OCI-LY1 (cell line): ENCODE results near the gene ENDOV.

Experiments
- H2AFZ ChIP-seq: fragments of 200-600 bp; sonication (generic), shearing (Covaris generic); 2 replicates; pipeline ENCODE4 v1.6.0; 2014; ENCODE audit warnings: antibody characterized with exemption, mild to moderate bottlenecking, low read length
- H3F3A ChIP-seq: fragments of 200-600 bp; sonication (generic), shearing (Covaris generic); 2 replicates; pipeline ENCODE4 v1.6.0; 2014; ENCODE audit warnings: mild to moderate bottlenecking, antibody characterized with exemption, low read length, moderate library complexity; ENCODE audit not compliant: insufficient read depth
- H3K27ac ChIP-seq: fragments of 200-600 bp; sonication (generic); 2 replicates; pipeline ENCODE4 v1.5.1; 2014; ENCODE audit warnings: low read length, mixed run types, mild to moderate bottlenecking, low read depth; ENCODE audit not compliant: poor library complexity, severe bottlenecking
- H3K27me3 ChIP-seq: fragments of 200-600 bp; sonication (generic); 2 replicates; pipeline ENCODE4 v1.6.0; 2014; ENCODE audit warnings: antibody characterized with exemption, mild to moderate bottlenecking, low read length, moderate library complexity; ENCODE audit not compliant: insufficient read depth
- H3K36me3 ChIP-seq: fragments of 200-600 bp; sonication (generic); 2 replicates; pipeline ENCODE4 v1.6.1; 2014; ENCODE audit warnings: mild to moderate bottlenecking, antibody characterized with exemption, low read length, moderate library complexity, mixed read lengths; ENCODE audit not compliant: insufficient read depth
- H3K4me1 ChIP-seq: fragments of 200-600 bp; sonication (generic); 2 replicates; pipeline ENCODE4 v1.5.1; 2014; ENCODE audit warnings: mild to moderate bottlenecking, low read length, moderate library complexity; ENCODE audit not compliant: insufficient read depth, severe bottlenecking
- H3K4me2 ChIP-seq: fragments of 200-600 bp; sonication (generic), shearing (Covaris generic); 2 replicates; pipeline ENCODE4 v1.6.1; 2014; ENCODE audit warnings: low read length
- H3K4me3 ChIP-seq: fragments of 200-600 bp; sonication (generic); 2 replicates; pipeline ENCODE4 v1.5.1; 2014; ENCODE audit warnings: low read length, low read depth, mild to moderate bottlenecking, mixed read lengths; ENCODE audit not compliant: poor library complexity, severe bottlenecking
- H3K79me2 ChIP-seq: fragments of 200-600 bp; shearing (Covaris generic); 2 replicates; pipeline ENCODE4 v1.6.1; 2016; ENCODE audit warnings: mixed run types, low read length, mixed read lengths; ENCODE audit not compliant: insufficient read depth
- H3K9ac ChIP-seq: fragments of 200-600 bp; sonication (generic), shearing (Covaris generic); 2 replicates; pipeline ENCODE4 v1.6.1; 2014; ENCODE audit warnings: mild to moderate bottlenecking, low read length, mixed read lengths
- H3K9me2 ChIP-seq: fragments of 200-600 bp; sonication (generic), shearing (Covaris generic); 2 replicates; pipeline ENCODE4 v1.6.1; 2014; ENCODE audit warnings: low read depth, mild to moderate bottlenecking, low read length, mixed read lengths
- H3K9me3 ChIP-seq: fragments of 200-600 bp; shearing (Covaris generic); 2 replicates; pipeline ENCODE4 v1.6.1; 2014; ENCODE audit warnings: low read length, mixed read lengths
- H4K20me1 ChIP-seq: fragments of 200-600 bp; sonication (generic), shearing (Covaris generic); 2 replicates; pipeline ENCODE4 v1.6.0; 2016; ENCODE audit warnings: mild to moderate bottlenecking, low read length; ENCODE audit not compliant: insufficient read depth
- EZH2 ChIP-seq: fragments of 200-600 bp; sonication (generic), shearing (Covaris generic); IDR thresholded peaks from 2 replicates; pipeline ENCODE4 v1.8.0; 2017; ENCODE audit warnings: borderline replicate concordance, mixed run types, mild to moderate bottlenecking, antibody characterized with exemption, low read length, moderate library complexity, mixed read lengths
- TF ChIP-seq, protein P1 (sequence below): fragments of 200-600 bp; sonication (generic), shearing (Covaris generic); IDR thresholded peaks from 2 replicates; pipeline ENCODE4 v1.5.1; 2017; ENCODE audit warnings: mild to moderate bottlenecking, antibody characterized with exemption, low read length, moderate library complexity, mixed read lengths

Gene ENDOV

GRCh38 chr17:80371196-80371595, 43.8 kb upstream of the ENDOV start:
- Histone ChIP-seq H3K27me3 (no peaks in the 10 kb centered on the region), H3K4me2 (no peak overlapping the region), H4K20me1 (no peaks in the 10 kb centered on the region), H2AFZ (no peak overlapping the region), H3K9ac (no peak overlapping the region), H3K27ac (no peak overlapping the region), H3K9me2 (no peaks in the 10 kb centered on the region), H3K9me3 (no peaks in the 10 kb centered on the region), H3K4me1 (no peaks in the 10 kb centered on the region), H3K4me3 (no peak overlapping the region), H3K36me3 (peaks cover 33% of the 10 kb centered on the region), H3K79me2 (no peaks in the 10 kb centered on the region), H3F3A (no peaks in the 10 kb centered on the region)
- no peak for TF ChIP-seq EZH2
- TF ChIP-seq, protein P1, sequence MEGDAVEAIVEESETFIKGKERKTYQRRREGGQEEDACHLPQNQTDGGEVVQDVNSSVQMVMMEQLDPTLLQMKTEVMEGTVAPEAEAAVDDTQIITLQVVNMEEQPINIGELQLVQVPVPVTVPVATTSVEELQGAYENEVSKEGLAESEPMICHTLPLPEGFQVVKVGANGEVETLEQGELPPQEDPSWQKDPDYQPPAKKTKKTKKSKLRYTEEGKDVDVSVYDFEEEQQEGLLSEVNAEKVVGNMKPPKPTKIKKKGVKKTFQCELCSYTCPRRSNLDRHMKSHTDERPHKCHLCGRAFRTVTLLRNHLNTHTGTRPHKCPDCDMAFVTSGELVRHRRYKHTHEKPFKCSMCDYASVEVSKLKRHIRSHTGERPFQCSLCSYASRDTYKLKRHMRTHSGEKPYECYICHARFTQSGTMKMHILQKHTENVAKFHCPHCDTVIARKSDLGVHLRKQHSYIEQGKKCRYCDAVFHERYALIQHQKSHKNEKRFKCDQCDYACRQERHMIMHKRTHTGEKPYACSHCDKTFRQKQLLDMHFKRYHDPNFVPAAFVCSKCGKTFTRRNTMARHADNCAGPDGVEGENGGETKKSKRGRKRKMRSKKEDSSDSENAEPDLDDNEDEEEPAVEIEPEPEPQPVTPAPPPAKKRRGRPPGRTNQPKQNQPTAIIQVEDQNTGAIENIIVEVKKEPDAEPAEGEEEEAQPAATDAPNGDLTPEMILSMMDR: no peak

DNA sequence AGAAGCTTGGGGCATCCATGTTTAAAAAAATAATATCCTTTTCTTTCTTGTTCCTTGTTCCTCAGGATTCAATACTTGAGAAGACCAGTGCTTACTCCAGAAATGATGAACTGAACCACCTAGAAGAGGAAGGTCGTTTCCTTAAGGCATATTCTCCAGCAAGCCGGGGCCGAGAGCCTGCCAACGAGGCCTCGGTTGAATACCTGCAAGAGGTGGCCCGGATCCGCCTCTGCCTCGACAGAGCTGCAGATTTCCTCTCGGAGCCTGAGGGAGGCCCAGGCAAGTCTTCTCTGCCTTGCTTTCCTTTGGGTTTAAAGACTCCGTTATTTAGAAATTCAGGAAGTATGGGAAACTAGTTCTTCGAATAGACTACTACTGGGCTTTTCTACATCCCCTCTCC, 42.5 kb upstream of the ENDOV start:
- H3K9ac ChIP-seq: no peak overlapping the region
- no peak overlapping the region for H3K4me3 ChIP-seq
- H3K27ac ChIP-seq: no peak overlapping the region
- no peaks in the 10 kb centered on the region for H3K9me3 ChIP-seq
- no peak overlapping the region for H2AFZ ChIP-seq
- no peaks in the 10 kb centered on the region for H3F3A ChIP-seq
- H3K36me3 ChIP-seq: peaks cover 41% of the 10 kb centered on the region
- no peaks in the 10 kb centered on the region for H3K9me2 ChIP-seq
- H4K20me1 ChIP-seq: no peaks in the 10 kb centered on the region
- H3K4me2 ChIP-seq: no peak overlapping the region
- H3K27me3 ChIP-seq: no peaks in the 10 kb centered on the region
- no peak for TF ChIP-seq EZH2
- TF ChIP-seq, protein P1: no peak
- no peaks in the 10 kb centered on the region for H3K79me2 ChIP-seq
- no peaks in the 10 kb centered on the region for H3K4me1 ChIP-seq

GRCh38 chr17:80372922-80373570, 41.9 kb upstream of the ENDOV start:
- Histone ChIP-seq H3K27ac (no peak overlapping the region), H3K36me3 (peaks cover 45% of the 10 kb centered on the region), H4K20me1 (no peaks in the 10 kb centered on the region), H3K9me3 (no peaks in the 10 kb centered on the region), H3K4me1 (no peaks in the 10 kb centered on the region), H2AFZ (no peak overlapping the region), H3K4me3 (no peak overlapping the region), H3F3A (no peaks in the 10 kb centered on the region), H3K79me2 (no peaks in the 10 kb centered on the region), H3K9ac (no peak overlapping the region), H3K4me2 (no peak overlapping the region), H3K27me3 (no peaks in the 10 kb centered on the region), H3K9me2 (no peaks in the 10 kb centered on the region)
- no peak for TF ChIP-seq EZH2
- TF ChIP-seq, protein P1: no peak
